Loucy (cell line): ENCODE measurements around the gene CENPC.

ENCODE experiments used
- H2AFZ ChIP-seq: fragments of 200-600 bp; sonication (generic); 2 replicates; pipeline ENCODE4 v1.6.0; 2016; ENCODE audit warnings: antibody characterized with exemption, mild to moderate bottlenecking, low read length, moderate library complexity
- H3F3A ChIP-seq: fragments of 200-600 bp; 2 replicates; pipeline ENCODE4 v1.6.0; 2016; ENCODE audit warnings: antibody characterized with exemption, low read depth, mild to moderate bottlenecking
- H3K27me3 ChIP-seq: fragments of 200-600 bp; sonication (generic); 2 replicates; pipeline ENCODE4 v1.6.1; 2014; ENCODE audit warnings: low read length, mild to moderate bottlenecking; ENCODE audit not compliant: insufficient read depth, poor library complexity, severe bottlenecking
- H3K36me3 ChIP-seq: fragments of 200-600 bp; sonication (generic); 2 replicates; pipeline ENCODE4 v1.6.1; 2016; ENCODE audit warnings: low read length; ENCODE audit not compliant: insufficient read depth
- H3K4me1 ChIP-seq: fragments of 200-600 bp; sonication (generic); 2 replicates; pipeline ENCODE4 v1.5.1; 2014; ENCODE audit warnings: low read length, mild to moderate bottlenecking; ENCODE audit not compliant: insufficient read depth, poor library complexity, severe bottlenecking
- H3K4me2 ChIP-seq: fragments of 200-600 bp; sonication (generic); 2 replicates; pipeline ENCODE4 v1.6.0; 2014; ENCODE audit warnings: antibody characterized with exemption, low read length, low read depth, mild to moderate bottlenecking; ENCODE audit not compliant: poor library complexity, severe bottlenecking
- H3K4me3 ChIP-seq: fragments of 200-600 bp; sonication (generic); 2 replicates; pipeline ENCODE4 v1.5.1; 2014; ENCODE audit warnings: low read length, mild to moderate bottlenecking, mixed read lengths; ENCODE audit not compliant: poor library complexity, severe bottlenecking
- H3K79me2 ChIP-seq: fragments of 200-600 bp; sonication (generic); 2 replicates; pipeline ENCODE4 v1.6.1; 2014; ENCODE audit warnings: low read length; ENCODE audit not compliant: insufficient read depth
- H3K9ac ChIP-seq: fragments of 200-600 bp; sonication (generic); 2 replicates; pipeline ENCODE4 v1.6.0; 2014; ENCODE audit warnings: mild to moderate bottlenecking, low read depth, low read length, moderate library complexity; ENCODE audit not compliant: poor library complexity, severe bottlenecking
- H3K9me2 ChIP-seq: fragments of 200-600 bp; sonication (generic); replicated peaks from 2 replicates; pipeline ENCODE4 v1.6.1; 2016; ENCODE audit warnings: low read depth, low read length, mixed read lengths
- H3K9me3 ChIP-seq: fragments of 200-600 bp; sonication (generic); 2 replicates; pipeline ENCODE4 v1.6.1; 2014; ENCODE audit warnings: mild to moderate bottlenecking, antibody characterized with exemption, low read length, low read depth; ENCODE audit not compliant: insufficient read depth
- H4K20me1 ChIP-seq: fragments of 200-600 bp; sonication (generic); 2 replicates; pipeline ENCODE4 v1.6.0; 2014; ENCODE audit warnings: antibody characterized with exemption, low read length, mild to moderate bottlenecking; ENCODE audit not compliant: insufficient read depth, poor library complexity, severe bottlenecking
- CTCF ChIP-seq: fragments of 200-600 bp; sonication (generic); conservative IDR thresholded peaks from 2 replicates; pipeline ENCODE4 v1.5.1; 2014; ENCODE audit warnings: mild to moderate bottlenecking, antibody characterized with exemption, low read length
- EZH2phosphoT487 ChIP-seq: fragments of 200-600 bp; IDR thresholded peaks from 2 replicates; pipeline ENCODE4 v1.6.1; 2018; ENCODE audit warnings: antibody characterized with exemption, mild to moderate bottlenecking, moderate library complexity, borderline replicate concordance

Gene CENPC

GRCh38 chr4:67545199-67546003, at the start of gene CENPC:
Gene CENPC (minus strand): TSS chr4:67545503. CDS start chr4:67545355, 148 bp downstream.
- Histone ChIP-seq H3K36me3 (peaks cover 4% of the 10 kb centered on the region; the same call in 1 of the 2 replicates), H3K4me2 (peak within 1 kb of the TSS; percentile 80), H3K4me1 (peaks cover 45% of the 10 kb centered on the region), H3K9me3 (no peaks in the 10 kb centered on the region), H3K27me3 (no peaks in the 10 kb centered on the region), H3K4me3 (peak within 1 kb of the TSS; percentile 90), H2AFZ (peak within 1 kb of the TSS; percentile 79), H3K79me2 (peaks cover 47% of the 10 kb centered on the region), H3K9ac (peak within 1 kb of the TSS; percentile 99), H4K20me1 (peaks cover 42% of the 10 kb centered on the region), H3F3A (peaks cover 5% of the 10 kb centered on the region; the same call in 1 of the 2 replicates), H3K9me2 (no peaks in the 10 kb centered on the region)
- no peak for TF ChIP-seq EZH2phosphoT487
- no peak for TF ChIP-seq CTCF

- no peaks in the 10 kb centered on the region for H3K36me3 ChIP-seq
- H3K27me3 ChIP-seq: no peaks in the 10 kb centered on the region
- no peak for TF ChIP-seq CTCF
- no peak for TF ChIP-seq EZH2phosphoT487
- H3K79me2 ChIP-seq: no peaks in the 10 kb centered on the region
- no peaks in the 10 kb centered on the region for H3K9me2 ChIP-seq
- H3K9ac ChIP-seq: no peak overlapping the region
- H3K4me2 ChIP-seq: no peak overlapping the region
- H3F3A ChIP-seq: no peaks in the 10 kb centered on the region
- H3K4me3 ChIP-seq: no peak overlapping the region
- H2AFZ ChIP-seq: no peak overlapping the region
- no peaks in the 10 kb centered on the region for H4K20me1 ChIP-seq
- peaks cover 6% of the 10 kb centered on the region for H3K4me1 ChIP-seq
- no peaks in the 10 kb centered on the region; the same call in 1 of the 2 replicates for H3K9me3 ChIP-seq
Observed at GRCh38 chr4:67593741-67594175, 48.5 kb upstream of the CENPC start.

- no peak overlapping the region for H3K4me3 ChIP-seq
- H2AFZ ChIP-seq: no peak overlapping the region
- H3K9me2 ChIP-seq: no peaks in the 10 kb centered on the region
- H3K36me3 ChIP-seq: no peaks in the 10 kb centered on the region
- no peaks in the 10 kb centered on the region for H3K27me3 ChIP-seq
- no peaks in the 10 kb centered on the region for H3K9me3 ChIP-seq
- TF ChIP-seq EZH2phosphoT487: no peak
- no peak for TF ChIP-seq CTCF
- H3K4me1 ChIP-seq: peaks cover 7% of the 10 kb centered on the region
- H3K9ac ChIP-seq: no peak overlapping the region
- H4K20me1 ChIP-seq: no peaks in the 10 kb centered on the region
- no peak overlapping the region for H3K4me2 ChIP-seq
- H3F3A ChIP-seq: no peaks in the 10 kb centered on the region
- no peaks in the 10 kb centered on the region for H3K79me2 ChIP-seq
Observed at GRCh38 chr4:67587156-67587555, 41.9 kb upstream of the CENPC start.
